RKO (cell line): ENCODE measurements around the gene LAMA3.

Experiments
- DNase-seq: peaks from one replicate; pipeline ENCODE4 v3.0.0-alpha.2; 2016; ENCODE audit warnings: low spot score

LAMA3 gene

GRCh38 chr18:23906658-23907057, 217.4 kb downstream of the LAMA3 start:
- no peak for DNase-seq

GRCh38 chr18:23908827-23909226, 219.6 kb downstream of the LAMA3 start:
- DNase-seq: no peak

DNA sequence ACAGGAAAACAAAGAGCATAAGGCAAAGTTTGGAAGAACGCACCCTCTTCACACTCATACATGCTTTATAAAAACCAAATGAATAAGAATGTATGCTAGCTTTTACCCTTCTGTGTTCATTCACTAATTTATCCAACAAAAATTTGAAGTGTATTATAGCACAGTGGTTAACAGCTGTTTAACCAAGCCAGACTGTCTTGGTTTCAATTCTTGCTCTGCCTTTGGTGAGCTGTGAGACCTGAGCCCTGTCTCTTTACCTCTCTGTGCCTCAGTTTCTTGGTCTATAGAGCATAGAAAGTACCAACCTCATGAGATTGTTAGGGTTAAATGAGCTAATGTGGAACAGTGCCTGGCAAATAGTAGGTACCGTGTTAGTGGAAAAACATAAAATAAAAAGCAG, 220.8 kb downstream of the LAMA3 start:
- DNase-seq: no peak

- DNase-seq: no peak
Observed at GRCh38 chr18:23912356-23912755, 223.1 kb downstream of the LAMA3 start.

DNA sequence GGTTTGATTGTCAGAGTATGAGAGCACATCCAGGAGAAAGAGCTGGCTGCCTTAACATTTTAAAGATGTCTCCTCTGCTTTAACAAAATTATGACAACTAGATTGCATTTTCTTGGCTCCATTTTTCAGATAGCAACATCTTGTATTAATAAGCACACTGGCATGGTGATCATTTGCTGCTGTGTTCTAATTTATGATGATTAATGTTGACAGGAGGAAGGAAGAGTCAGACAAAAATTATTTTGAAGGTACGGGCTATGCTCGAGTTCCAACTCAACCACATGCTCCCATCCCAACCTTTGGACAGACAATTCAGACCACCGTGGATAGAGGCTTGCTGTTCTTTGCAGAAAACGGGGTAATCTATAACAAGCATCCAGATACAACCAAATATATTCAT, 227.1 kb downstream of the LAMA3 start:
- no peak for DNase-seq

DNA sequence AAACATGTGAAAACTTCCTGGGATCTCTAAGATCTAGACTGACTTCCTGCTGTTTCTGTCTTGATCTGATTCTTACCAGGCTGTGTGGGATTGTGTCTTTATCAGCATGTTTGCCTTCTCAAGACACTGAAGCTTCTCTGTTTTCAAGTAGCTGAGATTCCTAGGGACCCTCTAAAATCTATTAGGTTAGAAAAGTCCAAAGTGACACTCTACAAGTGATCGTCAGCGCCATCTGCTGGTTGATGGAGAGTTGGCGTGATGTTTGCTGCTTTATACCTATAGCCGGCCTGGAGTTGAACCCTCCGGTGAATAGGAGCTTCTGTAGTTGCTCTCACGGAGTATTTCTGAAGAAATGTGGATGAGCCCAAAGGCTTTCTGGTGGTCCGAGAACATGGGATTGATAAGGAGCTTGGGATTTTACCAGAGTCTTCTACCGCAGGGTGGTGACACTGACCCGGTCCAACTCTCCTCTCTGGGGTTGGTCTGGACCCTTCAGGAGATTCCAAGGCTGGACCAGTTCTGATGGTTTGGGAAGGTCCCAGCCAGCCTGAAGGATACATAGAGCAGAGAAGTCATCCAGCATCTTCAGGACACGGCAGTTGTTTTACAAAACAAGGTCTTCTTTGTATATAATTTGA, 229.3 kb downstream of the LAMA3 start:
- DNase-seq: peak; percentile 55

- no peak for DNase-seq
Observed at GRCh38 chr18:23920054-23920453, 230.8 kb downstream of the LAMA3 start.

DNA sequence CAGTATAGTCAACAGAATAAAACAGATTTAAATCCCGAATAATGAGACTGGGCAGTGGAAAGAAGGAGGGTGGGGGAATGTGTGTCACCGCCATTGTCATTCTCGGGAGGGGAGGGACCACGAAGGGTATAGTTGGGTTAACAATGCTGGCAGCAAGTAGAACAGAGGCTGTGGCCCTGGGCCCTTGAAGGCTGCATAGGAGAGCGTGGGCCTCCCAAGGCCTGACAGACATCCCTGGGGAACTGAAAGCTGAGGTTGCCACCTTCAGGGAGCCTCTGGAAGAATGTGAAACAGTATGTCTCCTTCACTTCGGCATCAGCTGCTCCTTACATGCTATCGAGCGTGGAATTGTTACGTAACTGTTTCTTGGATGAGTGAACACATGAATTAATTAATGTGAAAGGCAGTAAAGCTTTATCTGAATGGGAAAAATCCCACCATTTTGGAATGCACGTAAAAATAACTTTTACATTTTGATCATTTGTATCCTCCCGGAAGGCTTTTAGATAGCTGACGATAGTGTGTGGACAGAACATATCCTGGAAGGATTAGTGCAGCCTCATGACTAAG, 232.5 kb downstream of the LAMA3 start:
- no peak for DNase-seq

GRCh38 chr18:23922939-23923338, 233.7 kb downstream of the LAMA3 start:
- no peak for DNase-seq

DNA sequence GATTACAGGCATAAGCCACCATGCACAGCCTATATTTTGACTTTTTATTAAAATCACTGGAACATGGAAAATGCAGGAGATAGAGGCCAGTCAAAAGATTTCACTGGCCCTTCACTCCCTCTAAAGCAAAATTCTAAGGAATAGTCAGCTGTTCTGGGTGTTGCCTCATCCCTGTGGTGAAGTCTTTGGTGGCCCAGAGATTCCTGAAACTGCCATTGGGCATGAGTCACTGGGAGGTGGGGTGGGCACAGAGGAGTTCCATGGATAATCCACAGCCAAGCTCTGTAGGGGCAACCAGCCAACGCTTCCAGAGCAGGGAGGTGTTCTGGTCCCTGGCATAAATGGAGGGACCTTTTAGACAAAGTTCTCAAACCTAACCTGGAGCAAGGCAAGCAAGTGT, 235.6 kb downstream of the LAMA3 start:
- DNase-seq: no peak

DNA sequence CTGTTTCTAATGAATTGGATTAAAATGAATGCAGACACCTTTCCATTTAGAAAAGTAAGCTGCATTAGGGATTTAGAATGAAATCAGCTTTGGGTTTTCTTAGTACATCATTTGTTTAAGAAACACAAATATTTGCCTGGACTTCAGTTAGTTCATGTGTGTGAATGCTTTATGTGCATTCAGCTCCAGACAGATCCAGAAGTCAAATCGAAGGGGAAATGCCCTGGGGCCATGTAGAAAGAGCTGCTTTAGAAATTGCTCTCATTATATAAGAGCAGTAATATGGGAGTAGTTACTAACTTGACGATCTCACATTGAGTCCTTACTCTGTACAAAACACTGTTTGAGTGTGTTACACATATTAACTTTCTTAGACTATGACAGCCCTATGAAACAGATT, 237.3 kb downstream of the LAMA3 start:
- DNase-seq: no peak

GRCh38 chr18:23927821-23928746, 238.8 kb downstream of the LAMA3 start:
- no peak for DNase-seq

GRCh38 chr18:23929362-23929930, 240.2 kb downstream of the LAMA3 start:
- DNase-seq: no peak

DNA sequence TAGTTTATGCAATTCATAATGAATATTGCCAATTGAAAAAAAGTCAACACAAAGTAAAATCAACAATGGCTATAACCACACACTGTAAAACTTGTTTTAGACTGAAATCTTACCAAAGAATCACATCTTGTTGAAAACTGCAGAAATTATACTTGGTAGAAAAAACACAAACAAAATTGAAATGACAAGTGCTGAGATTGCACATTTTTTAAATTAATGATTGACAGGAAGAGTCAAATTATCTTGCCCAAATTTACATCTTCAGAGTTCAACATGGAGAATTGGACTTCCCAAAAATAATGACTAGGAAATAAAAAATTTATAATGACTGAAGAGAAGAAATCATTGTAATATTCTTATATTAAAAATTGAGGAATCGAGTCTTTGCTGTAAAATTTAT, 240.7 kb downstream of the LAMA3 start:
- no peak for DNase-seq

- no peak for DNase-seq
Observed at GRCh38 chr18:23932385-23933067, 243.3 kb downstream of the LAMA3 start.

GRCh38 chr18:23933407-23933806, 244.2 kb downstream of the LAMA3 start:
- DNase-seq: no peak

- DNase-seq: no peak
Observed at GRCh38 chr18:23934252-23934651, 245.0 kb downstream of the LAMA3 start.

DNA sequence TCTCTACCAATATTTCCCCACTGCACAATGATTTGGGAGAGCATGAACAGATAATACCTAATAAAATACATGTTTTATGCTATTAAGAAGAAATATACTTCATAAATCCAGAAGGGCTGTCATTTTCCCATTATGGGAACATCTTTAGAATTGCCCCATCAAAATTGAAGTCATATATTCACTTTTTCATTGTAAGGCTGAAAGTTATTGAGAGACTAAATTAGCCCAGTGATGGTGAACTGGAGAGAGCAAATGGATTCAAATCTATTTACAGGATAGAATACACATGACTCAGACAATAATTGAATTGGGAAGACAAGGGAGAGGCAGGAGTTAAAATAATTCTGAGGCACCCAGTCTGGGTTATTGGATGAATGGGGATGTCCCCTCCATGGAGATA, 245.6 kb downstream of the LAMA3 start:
- no peak for DNase-seq

GRCh38 chr18:23935804-23936203, 246.6 kb downstream of the LAMA3 start:
- DNase-seq: no peak

DNA sequence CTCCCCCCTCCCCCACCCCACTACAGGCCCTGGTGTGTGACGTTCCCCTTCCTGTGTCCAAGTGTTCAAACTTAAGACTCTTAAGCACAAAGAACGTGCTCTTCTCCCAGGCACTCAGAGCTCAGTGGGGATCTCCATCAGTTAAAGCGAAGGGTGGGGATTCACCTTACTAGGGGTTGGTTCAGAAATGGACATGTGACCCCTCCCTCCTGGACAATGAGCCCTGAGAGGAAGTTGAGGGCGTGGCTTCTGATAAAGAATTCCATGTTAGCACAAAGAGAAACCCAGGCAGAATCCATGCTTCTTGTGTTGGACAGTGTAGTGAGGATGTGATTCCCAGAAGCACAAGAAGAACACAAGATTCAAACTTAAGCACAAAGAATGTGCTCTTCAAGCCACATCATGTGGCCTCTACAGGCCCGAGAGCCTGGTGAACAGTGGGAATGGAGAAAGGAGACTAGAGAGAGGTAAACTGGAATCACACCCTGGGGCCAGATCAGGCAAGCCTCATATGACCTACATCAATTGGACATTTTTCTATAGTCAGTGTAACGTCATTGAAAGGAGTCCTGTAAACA, 247.2 kb downstream of the LAMA3 start:
- DNase-seq: no peak

GRCh38 chr18:23938043-23938756, 248.9 kb downstream of the LAMA3 start:
- DNase-seq: no peak
